Measurements from ENCODE around the gene CSH1.
"Not testable (repeated sequence)": the region's sequence is repeated elsewhere in the genome, so short reads cannot be mapped to it uniquely, and the experiment has no call there.

The CSH1 gene

DNA sequence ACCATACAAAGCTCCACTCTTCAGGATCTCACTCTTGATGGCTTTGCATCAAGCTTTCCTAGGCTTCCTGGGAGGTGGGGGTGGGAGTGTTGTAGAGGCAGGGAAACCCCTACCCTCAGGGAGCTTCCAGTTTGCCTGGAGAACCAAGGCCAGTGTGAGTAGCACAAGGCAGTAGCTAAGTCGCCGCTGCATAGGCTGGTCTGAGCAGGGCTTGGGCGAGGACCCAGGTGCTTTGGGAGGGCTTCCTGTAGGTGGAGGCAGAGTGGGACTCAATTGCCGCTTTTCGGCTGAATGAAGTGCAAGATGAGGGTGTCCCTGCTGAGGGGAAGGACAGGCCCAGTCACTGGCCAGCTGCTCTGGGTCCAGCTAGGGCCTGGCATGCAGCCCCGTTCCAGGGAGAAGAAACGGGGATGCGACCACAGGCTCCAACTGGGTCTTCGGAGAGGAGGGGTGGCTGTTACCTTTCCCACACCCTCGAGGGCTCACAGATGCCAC lies 31.8 kb upstream of the CSH1 start:
- DNase-seq = no peak

DNA sequence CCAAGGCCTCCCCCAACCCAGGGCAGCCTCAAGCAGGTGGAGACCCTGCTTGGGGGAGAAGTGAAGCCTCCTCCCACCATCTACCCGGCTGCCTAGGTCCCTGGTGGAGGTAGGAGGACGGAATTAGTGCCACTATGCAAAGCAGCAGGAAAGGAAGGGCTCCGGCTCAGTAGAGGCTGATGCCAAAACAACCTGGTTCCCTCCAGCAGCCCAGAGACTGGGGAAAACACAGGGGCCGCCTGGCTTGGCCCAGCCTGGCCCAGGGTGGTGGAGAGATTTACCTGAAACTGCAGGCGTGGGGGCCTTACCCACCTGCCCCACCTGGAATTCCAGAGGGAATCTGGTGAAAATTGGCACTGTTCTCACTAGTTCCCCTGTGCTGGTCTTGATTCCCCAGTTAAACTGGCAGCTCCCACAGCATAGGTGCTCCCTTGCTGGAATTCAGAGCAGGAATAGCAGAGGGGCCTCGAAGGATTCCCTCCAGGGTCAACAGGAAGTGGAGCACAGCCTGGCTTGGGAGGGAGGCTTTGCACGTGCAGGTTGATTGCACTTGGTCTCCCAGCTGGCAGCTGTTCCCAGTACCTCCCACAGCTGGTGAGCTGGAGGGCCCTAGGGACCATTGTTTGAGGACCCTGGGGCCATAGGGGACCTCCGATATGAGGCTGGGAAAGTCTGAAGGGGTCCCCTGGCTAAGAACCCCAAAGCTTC lies 31.2 kb upstream of the CSH1 start:
- DNase-seq = no peak

DNA sequence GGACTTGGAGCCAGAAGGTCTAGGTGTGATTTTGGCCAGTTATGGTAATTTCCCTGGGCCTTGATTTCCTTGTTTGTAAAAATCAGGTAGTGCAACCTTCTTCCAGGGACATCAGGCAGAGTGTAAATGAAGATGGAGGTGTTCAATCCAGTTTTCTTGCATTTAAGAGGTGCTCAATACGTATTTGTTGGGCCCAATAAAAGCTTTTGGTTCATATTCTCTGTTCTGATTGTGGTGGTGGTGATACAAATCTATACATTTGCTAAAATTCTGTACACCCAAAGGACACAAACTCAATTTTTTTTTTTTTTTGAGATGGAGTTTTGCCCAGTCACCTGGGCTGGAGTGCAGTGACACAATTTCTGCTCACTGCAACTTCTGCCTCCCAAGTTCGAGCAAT lies 29.8 kb upstream of the CSH1 start:
- DNase-seq = no peak

DNA sequence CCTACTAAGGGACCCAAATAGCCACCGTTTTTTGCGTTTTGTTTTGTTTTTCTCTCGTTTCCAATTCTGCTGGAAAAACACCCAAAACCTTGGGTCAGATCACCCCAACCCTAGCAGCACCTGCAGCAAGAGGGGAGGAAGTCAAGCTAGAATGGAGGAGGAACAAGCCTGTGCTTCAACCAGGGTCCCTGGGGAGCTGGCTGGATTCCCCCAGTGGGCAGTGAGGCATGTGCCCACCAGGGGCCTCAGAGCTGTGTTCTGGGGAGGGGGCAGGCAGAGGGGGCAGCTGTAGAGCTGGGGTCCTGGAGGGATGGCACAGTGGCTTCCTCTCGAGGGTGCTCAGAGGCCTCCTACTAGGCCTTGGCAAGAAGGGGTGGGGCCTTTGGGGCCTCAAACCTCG lies 29.2 kb upstream of the CSH1 start:
- no peak for DNase-seq

DNA sequence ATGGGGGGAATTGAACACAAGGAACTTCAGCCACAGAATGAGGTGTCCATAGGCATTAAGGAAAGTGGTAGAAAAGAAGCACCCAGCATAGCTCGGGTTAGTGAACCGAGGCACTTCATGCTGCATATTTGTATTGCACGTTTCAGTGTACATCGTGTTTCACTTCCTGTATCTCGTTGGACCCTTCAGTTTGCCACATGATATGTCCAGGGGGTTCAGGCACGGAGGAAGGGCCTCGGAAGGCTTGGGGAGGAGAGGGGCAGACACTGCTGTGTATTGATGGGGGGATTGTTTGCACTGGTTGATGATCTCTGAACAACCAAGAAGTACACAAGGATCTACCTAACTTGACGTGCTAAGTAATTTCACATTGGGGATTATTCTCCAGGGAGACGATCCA lies 26.0 kb upstream of the CSH1 start:
- not testable (repeated sequence) for DNase-seq

DNA sequence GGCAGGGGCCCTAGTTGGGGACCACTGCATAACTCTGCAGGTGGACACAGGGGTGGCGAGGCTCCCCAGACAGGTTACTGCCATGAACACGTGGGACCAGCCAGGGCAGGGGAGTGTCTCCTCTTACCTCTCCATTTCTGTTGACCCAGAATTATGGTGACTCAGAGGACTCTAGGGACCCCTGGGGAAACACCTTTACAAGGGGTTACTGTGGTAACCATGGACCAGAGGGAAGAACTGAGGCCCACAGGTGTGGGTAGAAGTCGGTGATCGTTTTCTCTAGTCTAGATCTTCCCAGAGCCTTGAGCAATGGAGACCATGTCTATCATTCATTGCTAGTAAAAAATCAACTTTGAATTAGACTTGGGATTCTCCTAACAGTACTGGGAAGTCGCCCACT lies 24.4 kb upstream of the CSH1 start:
- DNase-seq = not testable (repeated sequence)

DNA sequence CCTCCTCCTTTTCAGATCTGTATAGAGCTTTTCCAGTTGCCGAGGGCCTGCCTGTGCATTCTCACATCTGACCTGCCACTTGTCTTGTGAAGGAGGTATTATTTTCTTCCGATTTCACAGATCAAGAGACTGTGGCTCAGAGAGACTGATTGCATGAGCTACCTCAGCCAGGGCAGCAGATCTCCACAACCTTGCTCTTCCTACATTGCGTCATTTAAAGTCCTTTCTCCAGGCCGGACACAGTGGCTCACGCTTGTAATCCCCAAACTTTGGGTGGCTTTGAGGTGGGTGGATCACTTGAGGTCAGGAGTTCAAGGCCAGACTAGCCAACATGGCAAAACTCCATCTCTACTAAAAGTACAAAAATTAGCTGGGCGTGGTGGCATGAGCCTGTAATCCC lies 23.7 kb upstream of the CSH1 start:
- not testable (repeated sequence) for DNase-seq

DNA sequence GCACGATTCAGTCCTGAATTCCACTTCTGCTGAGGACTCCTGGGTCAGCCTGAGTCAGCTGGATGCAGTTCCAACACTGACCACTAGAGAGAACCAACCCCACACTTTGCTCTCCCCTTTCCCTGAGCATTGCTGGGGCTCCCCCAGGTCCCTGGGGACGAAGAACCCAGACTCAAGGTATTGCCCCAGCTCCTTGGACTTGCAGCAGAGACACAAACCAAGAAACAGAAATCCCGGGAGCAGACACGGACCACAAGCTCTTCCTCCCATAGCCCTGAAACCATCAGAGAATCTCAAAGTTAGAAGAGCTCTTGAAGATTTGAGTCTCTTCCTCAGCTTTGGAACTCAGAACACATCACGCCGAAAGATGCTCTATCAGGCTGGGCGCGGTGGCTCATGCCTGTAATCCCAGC lies 22.9 kb upstream of the CSH1 start:
- no peak for DNase-seq

DNA sequence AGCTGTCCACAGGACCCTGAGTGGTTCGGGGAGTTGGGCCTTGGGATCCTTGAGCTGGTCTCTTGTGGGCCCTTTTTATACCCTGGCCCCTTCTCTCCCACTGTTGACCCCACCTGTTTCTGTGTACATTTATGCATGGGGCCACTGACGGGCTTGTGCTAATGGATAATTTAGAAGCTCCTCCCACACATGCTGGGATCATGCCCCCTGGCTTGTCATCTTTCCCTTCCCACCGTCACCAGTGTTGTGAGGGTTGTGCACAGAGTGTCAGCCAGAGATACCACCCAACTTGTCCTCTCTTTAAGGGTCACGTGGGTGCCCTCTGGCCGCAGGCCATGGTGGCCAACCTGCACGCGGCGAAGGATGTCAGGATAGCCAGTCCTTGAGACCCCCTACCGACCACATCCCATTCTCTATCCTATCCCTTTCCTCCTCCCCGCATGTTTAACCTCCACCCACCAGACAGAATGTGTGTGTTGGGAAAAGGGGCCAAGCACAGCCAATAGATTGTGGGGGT lies 22.5 kb upstream of the CSH1 start, which contains the start of gene GH1:
GH1 (minus strand) TSS at position 51 of the 517 bp plus-strand sequence. CDS start 63 bp downstream, outside the sequence.
- DNase-seq = not testable (repeated sequence)

DNA sequence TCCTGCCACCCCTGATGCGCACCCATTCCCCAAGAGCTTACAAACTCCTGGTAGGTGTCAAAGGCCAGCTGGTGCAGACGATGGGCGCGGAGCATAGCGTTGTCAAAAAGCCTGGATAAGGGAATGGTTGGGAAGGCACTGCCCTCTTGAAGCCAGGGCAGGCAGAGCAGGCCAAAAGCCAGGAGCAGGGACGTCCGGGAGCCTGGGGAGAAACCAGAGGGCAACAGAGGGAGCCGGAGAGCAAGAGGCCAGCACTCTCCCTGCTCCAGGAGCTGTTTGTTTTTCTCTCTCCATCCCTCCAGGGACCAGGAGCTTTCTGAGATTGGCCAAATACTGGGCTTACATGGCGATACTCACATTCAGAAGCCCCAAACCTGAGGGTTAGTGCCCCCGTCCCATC lies 21.9 kb upstream of the CSH1 start:
- DNase-seq = no peak

DNA sequence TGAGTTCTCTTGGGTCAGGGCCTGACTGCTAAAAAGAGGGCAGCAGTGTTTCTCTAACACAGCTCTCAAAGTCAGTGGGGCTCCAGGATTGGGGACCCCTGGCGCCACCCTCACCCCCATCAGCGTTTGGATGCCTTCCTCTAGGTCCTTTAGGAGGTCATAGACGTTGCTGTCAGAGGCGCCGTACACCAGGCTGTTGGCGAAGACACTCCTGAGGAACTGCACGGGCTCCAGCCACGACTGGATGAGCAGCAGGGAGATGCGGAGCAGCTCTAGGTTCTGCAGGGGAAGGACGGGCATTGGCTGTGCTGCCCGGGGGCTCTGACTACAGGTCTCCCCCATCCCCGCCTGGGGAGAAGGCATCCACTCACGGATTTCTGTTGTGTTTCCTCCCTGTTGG lies 21.3 kb upstream of the CSH1 start:
- DNase-seq = no peak

DNA sequence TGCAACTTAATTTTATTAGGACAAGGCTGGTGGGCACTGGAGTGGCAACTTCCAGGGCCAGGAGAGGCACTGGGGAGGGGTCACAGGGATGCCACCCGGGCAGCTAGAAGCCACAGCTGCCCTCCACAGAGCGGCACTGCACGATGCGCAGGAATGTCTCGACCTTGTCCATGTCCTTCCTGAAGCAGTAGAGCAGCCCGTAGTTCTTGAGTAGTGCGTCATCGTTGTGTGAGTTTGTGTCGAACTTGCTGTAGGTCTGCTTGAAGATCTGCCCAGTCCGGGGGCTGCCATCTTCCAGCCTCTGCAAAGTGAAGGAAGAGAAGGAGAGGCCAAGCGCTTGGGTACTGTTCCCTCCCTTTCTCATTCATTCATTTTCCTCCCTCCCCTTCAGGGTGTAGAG lies 20.8 kb upstream of the CSH1 start:
- not testable (repeated sequence) for DNase-seq

DNA sequence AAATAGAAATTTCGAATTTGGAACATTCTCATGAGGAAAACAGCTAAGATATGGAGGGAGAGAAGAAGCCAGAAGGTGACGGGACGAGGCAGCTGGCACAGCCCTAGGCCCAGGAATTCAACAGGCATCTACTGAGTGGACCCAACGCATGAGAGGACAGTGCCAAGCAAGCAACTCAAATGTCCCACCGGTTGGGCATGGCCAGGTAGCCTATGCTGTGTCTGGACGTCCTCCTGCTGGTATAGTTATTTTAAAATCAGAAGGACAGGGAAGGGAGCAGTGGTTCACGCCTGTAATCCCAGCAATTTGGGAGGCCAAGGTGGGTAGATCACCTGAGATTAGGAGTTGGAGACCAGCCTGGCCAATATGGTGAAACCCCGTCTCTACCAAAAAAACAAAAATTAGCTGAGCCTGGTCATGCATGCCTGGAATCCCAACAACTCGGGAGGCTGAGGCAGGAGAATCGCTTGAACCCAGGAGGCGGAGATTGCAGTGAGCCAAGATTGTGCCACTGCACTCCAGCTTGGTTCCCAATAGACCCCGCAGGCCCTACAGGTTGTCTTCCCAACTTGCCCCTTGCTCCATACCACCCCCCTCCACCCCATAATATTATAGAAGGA lies 20.3 kb upstream of the CSH1 start:
- DNase-seq = no peak

DNA sequence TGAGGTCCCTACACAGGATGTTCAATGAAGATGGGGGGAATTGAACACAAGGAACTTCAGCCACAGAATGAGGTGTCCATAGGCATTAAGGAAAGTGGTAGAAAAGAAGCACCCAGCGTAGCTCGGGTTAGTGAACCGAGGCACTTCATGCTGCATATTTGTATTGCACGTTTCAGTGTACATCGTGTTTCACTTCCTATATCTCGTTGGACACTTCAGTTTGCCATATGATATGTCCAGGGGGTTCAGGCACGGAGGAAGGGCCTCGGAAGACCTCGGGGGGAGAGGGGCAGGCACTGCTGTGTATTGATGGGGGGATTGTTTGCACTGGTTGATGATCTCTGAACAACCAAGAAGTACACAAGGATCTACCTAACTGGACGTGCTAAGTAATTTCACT lies 19.4 kb upstream of the CSH1 start:
- DNase-seq = not testable (repeated sequence)

DNA sequence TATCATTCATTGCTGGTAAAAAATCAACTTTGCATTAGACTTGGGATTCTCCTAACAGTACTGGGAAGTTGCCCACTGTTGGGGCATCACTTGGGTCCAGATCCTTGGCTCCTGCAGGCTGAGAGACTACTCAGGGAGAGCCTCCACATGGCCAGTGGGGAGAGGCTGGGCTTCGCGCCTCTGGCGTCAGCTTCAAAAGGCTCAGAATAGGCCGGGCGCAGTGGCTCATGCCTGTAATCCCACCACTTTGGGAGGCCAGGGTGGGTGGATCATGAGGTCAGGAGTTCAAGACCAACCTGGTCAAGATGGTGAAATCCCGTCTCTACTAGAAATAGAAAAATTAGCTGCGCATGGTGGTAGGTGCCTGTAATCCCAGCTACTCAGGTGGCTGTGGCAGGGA lies 18.1 kb upstream of the CSH1 start:
- DNase-seq = no peak

DNA sequence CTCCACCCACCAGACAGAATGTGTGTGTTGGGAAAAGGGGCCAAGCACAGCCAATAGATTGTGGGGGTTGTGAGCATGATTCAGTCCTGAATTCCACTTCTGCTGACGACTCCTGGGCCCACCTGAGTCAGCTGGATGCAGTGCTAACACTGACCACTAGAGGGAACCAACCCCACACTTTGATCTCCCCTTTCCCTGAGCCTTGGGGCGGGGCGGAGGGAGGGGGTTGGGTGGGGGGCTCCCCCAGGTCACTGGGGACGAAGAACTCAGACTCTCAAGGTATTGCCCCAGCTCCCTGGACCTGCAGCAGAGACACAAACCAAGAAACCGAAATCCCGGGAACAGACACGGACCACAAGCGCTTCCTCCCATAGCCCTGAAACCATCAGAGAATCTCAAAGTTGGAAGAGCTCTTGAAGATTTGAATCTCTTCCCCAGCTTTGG lies 15.3 kb upstream of the CSH1 start:
- no peak for DNase-seq

DNA sequence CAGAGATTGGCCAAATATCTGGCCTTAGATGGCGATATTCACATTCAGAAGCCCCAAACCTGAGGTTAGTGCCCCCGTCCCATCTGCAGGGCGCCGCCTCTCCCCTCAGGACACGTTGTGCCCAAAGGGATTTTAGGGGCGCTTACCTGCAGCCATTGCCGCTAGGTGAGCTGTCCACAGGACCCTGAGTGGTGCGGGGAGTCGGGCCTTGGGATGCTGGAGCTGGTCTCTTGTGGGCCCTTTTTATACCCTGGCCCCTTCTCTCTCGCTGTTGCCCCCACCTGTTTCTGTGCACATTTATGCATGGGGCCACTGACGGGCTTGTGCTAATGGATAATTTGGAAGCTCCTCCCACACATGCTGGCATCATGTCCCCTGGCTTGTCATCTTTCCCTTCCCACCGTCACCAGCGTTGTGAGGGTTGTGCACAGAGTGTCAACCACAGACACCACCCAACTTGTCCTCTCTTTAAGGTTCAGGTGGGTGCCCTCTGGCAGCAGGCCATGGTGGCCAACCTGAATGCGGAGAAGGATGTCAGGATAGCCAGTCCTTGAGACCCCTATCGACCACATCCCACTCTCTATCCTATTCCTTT lies 14.8 kb upstream of the CSH1 start, which contains the start of gene CSHL1:
CSHL1 (minus strand) TSS at position 218 of the 595 bp plus-strand sequence; CDS start at position 156, 62 bp downstream.
- no peak for DNase-seq

DNA sequence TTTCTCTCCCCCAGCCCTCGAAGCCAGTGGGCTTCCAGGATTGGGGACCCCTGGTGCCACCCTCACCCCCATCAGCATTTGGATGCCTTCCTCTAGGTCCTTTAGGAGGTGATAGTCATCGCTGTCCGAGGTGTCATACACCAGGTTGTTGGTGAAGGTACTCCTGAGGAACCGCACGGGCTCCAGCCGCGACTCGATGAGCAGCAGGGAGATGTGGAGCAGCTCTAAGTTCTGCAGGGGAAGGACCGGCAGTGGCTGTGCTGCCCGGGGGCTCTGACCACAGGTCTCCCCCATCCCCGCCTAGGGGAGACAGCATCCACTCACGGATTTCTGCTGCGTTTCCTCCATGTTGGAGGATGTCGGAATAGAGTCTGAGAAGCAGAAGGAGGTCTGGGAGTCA lies 13.7 kb upstream of the CSH1 start:
- DNase-seq = no peak

DNA sequence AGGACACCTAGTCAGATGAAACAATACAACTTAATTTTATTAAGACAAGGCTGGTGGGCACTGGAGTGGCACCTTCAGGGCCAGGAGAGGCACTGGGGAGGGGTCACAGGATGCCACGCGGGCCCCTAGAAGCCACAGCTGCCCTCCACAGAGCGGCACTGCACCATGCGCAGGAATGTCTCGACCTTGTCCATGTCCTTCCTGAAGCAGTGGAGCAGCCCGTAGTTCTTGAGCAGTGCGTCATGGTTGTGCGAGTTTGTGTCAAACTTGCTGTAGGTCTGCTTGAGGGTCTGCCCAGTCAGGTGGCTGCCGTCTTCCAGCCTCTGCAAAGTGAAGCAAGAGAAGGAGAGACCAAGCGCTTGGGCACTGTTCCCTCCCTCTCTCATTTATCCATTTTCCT lies 13.2 kb upstream of the CSH1 start:
- DNase-seq = not testable (repeated sequence)

DNA sequence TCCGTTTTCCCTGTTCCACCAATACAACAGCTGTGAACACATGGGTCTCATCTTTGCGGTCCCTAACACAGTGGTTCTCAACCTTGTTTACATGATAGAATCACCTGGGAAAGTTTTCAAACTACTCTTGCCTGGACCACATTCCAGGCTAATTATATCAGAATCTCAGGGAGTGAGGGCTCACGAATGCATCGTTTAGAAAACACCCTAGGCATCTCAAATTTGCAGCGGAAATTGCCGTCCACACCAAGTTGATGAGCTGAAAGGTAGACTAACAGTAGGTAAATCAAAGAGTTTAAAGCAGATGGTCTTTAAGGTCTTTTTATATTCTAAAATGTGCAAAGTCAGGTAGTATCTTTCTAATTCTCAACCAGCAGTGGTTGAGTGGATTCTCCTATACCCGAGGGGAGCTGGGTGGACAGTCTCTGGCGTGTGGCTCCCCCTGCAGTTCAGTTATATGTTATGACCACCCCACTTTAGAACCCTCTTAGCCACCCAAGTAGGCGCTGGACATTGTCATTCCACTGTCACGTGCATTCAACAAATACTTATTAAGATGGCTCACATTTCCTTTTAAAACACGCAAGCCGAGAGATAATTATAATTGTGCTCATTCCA lies 10.9 kb upstream of the CSH1 start:
- DNase-seq = not testable (repeated sequence)

DNA sequence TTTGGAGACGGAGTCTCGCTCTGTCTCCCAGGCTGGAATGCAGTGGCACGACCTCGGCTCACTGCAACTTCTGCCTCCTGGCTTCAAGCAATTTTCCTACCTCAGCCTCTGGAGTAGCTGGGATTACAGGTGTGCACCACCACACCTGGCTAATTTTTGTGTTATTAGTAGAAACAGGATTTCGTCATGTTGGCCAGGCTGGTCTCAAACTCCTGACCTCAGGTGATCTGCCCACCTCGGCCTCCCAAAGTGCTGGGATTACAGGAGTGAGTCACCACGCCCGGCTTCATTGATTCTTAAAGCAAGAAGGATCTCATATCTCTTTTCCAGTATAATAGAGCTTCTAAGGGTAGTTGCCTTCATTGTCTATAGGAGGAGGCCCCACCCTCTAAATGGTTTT lies 8.4 kb upstream of the CSH1 start:
- not testable (repeated sequence) for DNase-seq

DNA sequence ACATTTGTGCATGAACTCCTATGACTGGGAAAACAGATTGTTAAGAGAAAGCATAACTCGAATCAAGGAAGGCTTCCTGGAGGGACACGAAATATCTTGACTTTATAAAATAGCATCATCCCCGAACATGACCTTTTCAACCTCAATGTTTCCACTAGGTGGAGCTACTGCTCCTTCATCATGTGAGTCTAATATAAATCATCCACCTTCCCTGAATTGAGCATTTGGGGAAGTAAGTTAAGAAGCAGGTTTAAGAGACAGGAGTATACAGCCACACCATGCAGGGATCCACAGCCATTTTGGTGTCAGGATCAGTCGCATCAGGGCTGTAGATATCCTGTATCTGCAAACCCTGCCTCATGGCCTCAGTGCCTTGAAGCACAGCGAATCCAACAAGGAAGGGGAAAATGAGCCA lies 7.4 kb upstream of the CSH1 start:
- DNase-seq = not testable (repeated sequence)

DNA sequence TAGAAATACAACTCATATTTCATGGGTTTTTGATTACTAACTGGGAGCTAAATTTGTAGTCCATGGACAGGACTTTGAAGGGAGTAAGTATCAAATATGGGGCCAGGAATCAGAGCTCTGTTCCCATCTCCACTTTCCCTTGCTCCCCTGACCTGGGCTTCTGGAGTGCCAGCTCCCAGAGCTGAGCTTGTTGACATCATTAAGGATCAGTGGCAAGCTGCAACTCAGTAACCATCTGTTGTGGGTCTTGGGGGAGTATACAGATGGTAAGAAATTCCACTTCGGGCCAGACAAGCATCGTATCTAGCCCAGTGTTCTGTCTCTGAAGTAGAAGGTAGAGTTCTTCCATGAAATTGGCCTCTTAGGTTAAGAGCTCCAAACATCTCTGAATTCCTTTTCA lies 5.6 kb upstream of the CSH1 start:
- DNase-seq = not testable (repeated sequence)

Data from NCI-H2029 treated with DMSO at 0.1 percent for 48 hours (cell line).